GM19193 (cell line): Measurements from ENCODE around the gene ANKRD53.

Experiments used
- POLR2A ChIP-seq: IDR thresholded peaks from 4 replicates; pipeline ENCODE4 v1.6.1; 2011; ENCODE audit not compliant: insufficient read depth, insufficient read length; ENCODE audit errors: extremely low read depth

Gene ANKRD53

GRCh38 chr2:70991142-70991541 lies 12.7 kb downstream of the ANKRD53 start:
- TF ChIP-seq POLR2A: no peak

GRCh38 chr2:70991742-70992141 lies 13.3 kb downstream of the ANKRD53 start:
- no peak for TF ChIP-seq POLR2A

- no peak for TF ChIP-seq POLR2A
Measured at GRCh38 chr2:70992945-70993853, 14.8 kb downstream of the ANKRD53 start.

GRCh38 chr2:70994009-70994698 lies 15.7 kb downstream of the ANKRD53 start:
- no peak for TF ChIP-seq POLR2A

GRCh38 chr2:70994699-70995425 lies 16.4 kb downstream of the ANKRD53 start, which contains the start of gene TEX261:
TSS of gene TEX261 (minus strand) at chr2:70994873. CDS start at chr2:70994757, 116 bp downstream.
- TF ChIP-seq POLR2A: peak; percentile 63

GRCh38 chr2:70995426-70995729 lies 16.9 kb downstream of the ANKRD53 start:
- TF ChIP-seq POLR2A: no peak

GRCh38 chr2:70999362-70999761 lies 20.9 kb downstream of the ANKRD53 start:
- no peak for TF ChIP-seq POLR2A

- peak; percentile 68 for TF ChIP-seq POLR2A
Measured at GRCh38 chr2:71000780-71001591, 22.6 kb downstream of the ANKRD53 start.

GRCh38 chr2:71001592-71001927 lies 23.1 kb downstream of the ANKRD53 start:
- TF ChIP-seq POLR2A: no peak

GRCh38 chr2:71001981-71002570 lies 23.6 kb downstream of the ANKRD53 start:
- TF ChIP-seq POLR2A: no peak

GRCh38 chr2:71003396-71003795 lies 25.0 kb downstream of the ANKRD53 start:
- no peak for TF ChIP-seq POLR2A

- no peak for TF ChIP-seq POLR2A
Measured at GRCh38 chr2:71003966-71004755, 25.7 kb downstream of the ANKRD53 start.

GRCh38 chr2:71004857-71005256 lies 26.4 kb downstream of the ANKRD53 start:
- no peak for TF ChIP-seq POLR2A
